NCI-H1092 treated with DMSO at 0.1 percent for 48 hours (cell line): ENCODE results near the gene CD8A.

Source experiments
- DNase-seq: peaks from one replicate; lab custom pipeline; 2025; lab: John Stamatoyannopoulos, UW

CD8A gene

DNA sequence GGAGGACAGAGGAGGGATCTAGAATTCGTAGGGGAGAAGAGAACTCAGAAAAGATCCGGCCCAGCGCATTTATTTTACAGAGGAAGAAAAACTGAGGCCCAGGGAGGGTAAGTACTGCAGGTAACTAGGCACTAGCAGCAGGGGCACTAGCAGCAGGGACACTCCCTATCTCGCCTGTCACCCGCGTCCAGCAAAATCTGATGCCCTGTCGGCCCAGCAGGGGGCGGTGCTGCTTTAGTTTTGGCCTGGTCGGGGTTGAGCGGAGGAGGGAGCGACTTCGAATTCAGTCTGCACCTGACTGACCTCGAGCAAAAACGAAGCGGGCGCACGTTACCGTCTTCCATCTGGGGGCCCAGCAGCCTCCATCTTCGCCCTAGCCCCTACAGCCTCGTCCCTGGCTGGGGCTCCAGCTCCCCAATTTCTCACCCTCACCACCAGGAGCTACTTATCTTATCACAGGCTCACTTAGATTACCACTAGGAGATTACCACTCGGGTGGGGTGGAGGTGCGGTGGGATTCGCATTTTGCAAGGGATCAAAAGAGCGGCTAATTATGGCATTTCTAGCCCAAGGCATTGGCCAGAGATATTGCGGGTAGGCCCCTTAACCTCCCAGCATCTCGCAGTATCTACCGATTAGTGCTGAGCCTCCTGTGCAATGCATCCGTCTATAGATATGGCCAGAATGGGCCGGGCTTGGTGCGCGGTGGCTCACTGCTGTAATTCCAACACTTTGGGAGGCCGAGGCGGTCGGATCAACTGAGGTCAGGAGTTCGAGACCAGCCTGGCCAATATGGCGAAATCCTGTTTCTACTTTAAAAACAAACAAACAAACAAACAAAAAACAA, 17.8 kb upstream of the CD8A start:
- peak; percentile 79 for DNase-seq

- DNase-seq, result peak; percentile 64
Observed at GRCh38 chr2:86807468-86808275, 17.0 kb upstream of the CD8A start.

- no peak for DNase-seq
Observed at GRCh38 chr2:86807133-86807467, 16.4 kb upstream of the CD8A start.

GRCh38 chr2:86806059-86806857, 15.5 kb upstream of the CD8A start:
- DNase-seq, result no peak

DNA sequence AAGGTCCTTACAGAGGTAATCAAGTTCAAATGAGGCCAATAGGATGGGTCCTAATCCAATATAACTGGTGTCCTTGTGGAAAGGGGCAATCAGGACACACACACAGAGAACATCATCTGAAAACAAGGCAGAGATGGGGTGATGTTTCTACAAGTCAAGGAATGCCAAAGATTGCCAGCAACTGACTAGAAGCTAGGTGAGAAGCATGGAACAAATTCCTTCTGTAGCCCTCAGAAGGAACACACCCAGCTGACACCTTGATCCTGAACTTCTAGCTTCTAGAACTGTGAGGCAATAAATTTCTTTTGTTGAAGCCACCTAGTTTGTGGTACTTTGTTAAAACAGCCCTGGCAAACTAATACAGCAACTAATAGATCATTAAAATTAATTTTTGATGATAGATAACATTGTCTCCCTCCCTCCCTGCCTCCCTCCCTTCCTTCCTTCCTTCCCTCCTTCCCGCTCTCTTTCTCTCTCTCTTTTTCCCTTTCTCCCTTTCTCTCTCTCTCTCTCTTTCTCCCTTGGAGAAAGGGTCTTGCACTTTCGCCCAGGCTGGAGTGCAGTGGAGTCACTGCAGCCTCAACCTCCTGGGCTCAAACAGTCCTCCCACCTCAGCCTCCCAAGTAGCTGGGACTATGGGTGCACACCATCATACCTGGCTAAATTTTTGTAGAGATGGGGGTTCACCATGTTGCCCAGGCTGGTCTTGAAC, 10.3 kb upstream of the CD8A start:
- no peak for DNase-seq

- no peak for DNase-seq
Observed at GRCh38 chr2:86794861-86795260, 4.1 kb upstream of the CD8A start.

- DNase-seq, result no peak
Observed at GRCh38 chr2:86793752-86794151, 3.0 kb upstream of the CD8A start.

DNA sequence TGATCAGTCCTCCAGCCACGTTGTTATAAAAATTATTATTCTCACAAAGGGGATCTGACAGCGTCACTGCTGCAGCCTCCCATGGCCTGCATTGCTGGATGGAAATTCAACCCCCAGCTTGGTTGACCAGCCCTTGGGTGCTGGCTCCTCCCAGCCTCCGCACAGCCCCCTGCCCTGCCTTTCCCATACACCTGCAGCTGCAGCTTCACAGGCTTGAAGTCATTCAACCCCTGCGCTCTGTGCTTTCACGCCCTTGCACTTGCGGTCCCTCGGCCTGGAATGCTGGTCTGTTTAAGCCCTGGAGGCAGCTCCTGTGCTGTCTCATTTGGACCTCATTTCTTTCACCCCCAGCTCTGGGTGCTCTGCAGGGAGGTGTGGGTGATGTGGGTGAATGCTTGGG, 860 bp upstream of the CD8A start:
- no peak for DNase-seq

GRCh38 chr2:86790134-86790675, 508 bp downstream of the CD8A start:
- no peak for DNase-seq

DNA sequence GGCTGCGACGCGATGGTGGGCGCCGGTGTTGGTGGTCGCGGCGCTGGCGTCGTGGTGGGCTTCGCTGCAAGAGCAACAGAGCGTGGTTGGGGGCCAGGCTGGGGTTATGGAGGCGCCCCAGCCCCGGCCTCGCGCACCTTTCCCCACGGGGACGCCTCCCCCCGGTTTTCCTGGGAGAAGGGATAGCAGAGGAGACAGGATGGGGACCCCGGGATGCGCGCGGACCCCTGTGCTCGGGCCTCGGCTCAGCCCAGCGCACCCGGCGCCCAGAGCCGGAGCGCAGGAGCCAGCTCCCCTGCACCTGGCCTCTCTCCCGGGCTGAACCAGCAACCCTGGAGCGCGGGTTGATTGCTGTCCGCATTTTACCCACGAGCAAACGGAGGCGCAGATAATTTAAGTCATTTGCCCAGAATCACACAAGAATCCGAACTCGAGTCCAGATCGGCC, 1.0 kb downstream of the CD8A start:
- DNase-seq, result no peak

DNA sequence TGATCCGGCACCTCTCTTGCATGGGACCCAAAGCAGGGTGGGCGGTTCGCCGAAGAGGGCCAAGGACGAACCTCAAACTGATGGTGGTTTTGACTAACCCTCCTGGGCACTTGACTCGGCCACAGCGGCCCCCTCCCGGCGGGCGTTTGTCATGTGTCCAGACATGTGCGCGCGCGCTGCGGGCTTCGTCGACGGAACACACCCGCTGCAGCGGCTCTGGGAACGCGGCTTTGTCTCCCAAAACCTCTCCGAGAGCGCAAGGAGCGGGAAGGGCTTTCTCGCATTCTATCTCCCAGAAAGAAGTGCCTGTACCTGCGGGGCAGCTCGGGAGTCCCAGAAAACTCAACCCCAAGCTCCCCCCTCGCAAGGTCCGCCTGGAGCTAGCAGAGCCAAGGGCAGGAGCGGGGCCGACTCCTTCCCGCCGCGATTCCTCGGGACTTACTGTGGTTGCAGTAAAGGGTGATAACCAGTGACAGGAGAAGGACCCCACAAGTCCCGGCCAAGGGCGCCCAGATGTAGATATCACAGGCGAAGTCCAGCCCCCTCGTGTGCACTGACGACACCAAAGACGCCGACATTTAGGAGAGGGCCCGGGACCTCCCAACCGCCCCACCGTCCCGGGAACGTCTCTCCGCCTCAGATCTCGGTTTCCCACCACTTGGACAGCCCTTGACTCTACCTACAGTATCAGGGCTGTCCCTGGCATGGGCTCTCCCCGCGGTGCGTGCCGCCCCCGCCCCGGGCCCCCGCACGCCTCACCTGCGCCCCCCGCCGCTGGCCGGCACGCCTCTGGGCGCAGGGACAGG, 1.6 kb downstream of the CD8A start:
- DNase-seq, result no peak

DNA sequence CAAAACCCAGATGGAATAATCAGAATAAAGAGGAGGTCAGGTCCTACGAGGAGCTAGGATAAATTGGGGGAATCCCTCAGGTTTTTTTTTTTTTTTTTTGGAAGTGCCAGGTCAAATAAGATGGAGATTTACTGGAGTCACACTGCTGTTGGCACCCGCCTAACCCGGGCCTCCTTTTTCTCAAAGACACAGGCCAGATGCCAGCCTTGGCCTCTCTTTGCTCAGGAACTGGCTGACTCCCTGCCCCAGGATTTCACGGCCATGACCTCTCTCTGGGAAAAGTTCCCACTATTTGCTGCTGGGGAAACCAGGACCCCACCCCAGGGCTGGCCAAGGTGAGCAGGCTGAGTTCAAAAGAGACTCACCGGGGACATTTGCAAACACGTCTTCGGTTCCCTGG, 2.5 kb downstream of the CD8A start:
- no peak for DNase-seq

- peak; percentile 15 for DNase-seq
Observed at GRCh38 chr2:86787736-86788135, 3.0 kb downstream of the CD8A start.

DNA sequence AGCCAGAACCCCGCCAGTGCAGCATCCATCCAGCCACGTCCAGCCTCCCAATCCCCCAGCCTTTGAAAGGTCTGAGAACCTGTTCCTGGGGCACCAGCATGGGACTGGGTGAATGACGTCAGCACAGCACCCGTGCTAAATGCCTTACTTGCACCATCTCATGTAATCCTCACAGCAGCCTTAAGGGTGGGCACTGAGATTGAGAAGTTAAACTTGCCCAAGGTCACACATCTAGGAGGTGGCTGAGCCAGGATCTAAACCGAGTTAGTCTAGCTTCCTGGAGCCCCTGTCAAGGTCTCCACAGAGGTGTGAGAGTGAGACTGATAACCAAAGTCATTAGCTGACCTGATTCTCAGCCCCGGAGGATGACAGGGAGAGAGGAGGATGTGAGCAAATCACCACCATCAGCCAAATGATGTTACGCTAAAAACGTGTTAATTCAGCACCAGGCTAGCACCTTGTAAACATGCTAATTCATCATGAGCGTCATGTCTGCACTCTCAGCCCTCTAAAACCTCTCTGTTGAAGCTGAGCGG, 4.6 kb downstream of the CD8A start:
- no peak for DNase-seq

- no peak for DNase-seq
Observed at GRCh38 chr2:86785456-86785855, 5.3 kb downstream of the CD8A start.

DNA sequence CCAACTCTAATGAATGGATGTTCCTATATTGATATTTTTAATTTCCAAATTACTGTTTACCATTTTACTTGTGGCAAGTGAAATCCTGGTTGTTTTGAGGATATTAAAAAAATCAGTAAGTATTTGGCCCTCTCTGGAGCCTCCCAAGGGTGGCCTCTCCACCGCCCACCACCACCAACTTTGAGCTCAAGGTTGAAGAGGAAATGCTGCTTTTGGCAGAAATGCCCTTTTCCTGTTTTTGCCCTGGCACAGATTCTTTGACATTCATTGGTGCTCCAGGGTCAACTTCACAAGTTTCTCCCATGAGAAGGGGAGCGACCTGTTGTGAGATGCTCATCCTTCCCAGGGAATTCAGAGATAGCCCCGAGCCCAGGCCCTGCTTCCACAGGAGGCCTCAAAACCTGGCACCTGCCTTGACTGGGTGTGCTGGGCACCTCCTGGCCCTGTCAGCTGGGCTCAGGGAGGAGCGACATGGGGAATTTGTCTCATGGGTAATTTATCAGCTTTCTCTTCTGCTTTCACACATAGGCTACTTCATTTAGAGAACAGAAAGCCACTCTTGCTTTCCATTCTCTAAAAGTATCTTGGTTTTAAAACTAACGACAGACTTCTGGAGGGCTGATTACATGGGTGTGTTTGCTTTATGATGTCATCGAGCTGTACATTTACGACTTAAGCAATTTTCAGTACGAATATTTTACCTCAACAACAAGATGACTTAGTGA, 6.9 kb downstream of the CD8A start:
- no peak for DNase-seq

- no peak for DNase-seq
Observed at GRCh38 chr2:86782748-86783147, 8.0 kb downstream of the CD8A start.

DNA sequence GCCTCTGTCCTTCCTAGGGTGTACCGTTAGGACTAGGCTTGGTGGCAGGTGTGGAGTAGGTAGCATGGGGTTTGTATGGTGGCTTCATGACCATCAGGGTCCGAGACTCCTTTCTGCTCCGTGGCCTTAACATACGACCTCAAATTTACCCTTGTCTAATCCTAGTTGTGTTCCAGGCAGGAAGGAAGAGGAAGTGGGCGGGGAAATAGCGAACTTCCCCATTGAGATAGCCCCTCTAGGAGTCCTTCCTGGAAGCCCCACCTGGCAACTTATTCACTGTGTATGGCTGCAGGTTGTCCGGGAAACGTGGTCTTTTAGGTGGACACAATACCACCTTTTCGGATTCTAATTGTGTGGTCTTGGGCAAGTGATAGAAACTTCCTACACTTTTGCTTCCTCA, 9.3 kb downstream of the CD8A start:
- DNase-seq, result no peak

GRCh38 chr2:86779971-86780370, 10.7 kb downstream of the CD8A start:
- DNase-seq, result no peak

DNA sequence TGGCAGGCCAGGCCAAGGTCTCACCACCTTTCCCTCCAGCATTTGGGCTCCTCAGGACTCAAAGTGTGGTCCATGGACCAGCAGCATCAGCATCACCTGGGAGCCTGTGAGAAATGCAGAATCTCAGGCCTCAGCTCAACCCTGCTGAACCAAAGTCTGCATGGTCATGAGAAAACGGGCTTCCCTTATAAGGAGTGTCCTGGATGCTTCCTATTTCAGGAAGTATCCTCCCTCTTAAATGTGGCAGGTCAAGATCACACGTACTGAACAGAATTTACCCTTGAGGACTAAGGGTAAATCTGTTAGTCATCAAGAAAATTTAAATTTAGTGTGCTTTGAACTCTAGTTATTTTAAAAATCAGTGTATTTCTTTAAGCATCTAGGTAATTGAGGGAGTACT, 11.8 kb downstream of the CD8A start:
- DNase-seq, result no peak
